Left lung (tissue), 14 donors: ENCODE measurements around the gene LRP10. TPM values are rescaled to one million over a fixed set of nuclear protein-coding genes. Genes with fewer than 3 reads are reported as not detected.
A peak's percentile ranks its signal among the peaks of the same experiment; 100 is the strongest.

Experiments
- ATAC-seq: fragments of 200-7000 bp; cut with Tn5 transposase; one replicate; pipeline ENCODE4 v1.9.1; 2020; ENCODE audit warnings: moderate library complexity
- DNase-seq, 4 donors: peaks; one replicate each; pipeline ENCODE4 v3.0.0-alpha.2; 2013 to 2020
- H3K27ac ChIP-seq, 2 donors: fragments of 200-600 bp; sonication (generic) in 1 of 2; one replicate each; pipeline versions ENCODE4 v1.5.0 to v1.8.0; 2020 to 2021
- H3K27me3 ChIP-seq, 2 donors: fragments of 200-600 bp; sonication (generic) in 1 of 2; one replicate each; pipeline versions ENCODE4 v1.5.0 to v1.8.0; 2020 to 2021
- H3K36me3 ChIP-seq, 2 donors: fragments of 200-600 bp; sonication (generic) in 1 of 2; one replicate each; pipeline versions ENCODE4 v1.5.0 to v1.8.0; 2020 to 2021
- H3K4me1 ChIP-seq, 2 donors: fragments of 200-600 bp; one replicate each; pipeline ENCODE4 v1.8.0; 2021
- H3K4me3 ChIP-seq, 2 donors: fragments of 200-600 bp; sonication (generic) in 1 of 2; one replicate each; pipeline versions ENCODE4 v1.5.0 to v1.8.0; 2020 to 2021; ENCODE audit warnings: mild to moderate bottlenecking in 1 of 2
- H3K9me3 ChIP-seq, 2 donors: fragments of 200-600 bp; sonication (generic) in 1 of 2; one replicate each; pipeline versions ENCODE4 v1.5.0 to v1.8.0; 2020 to 2021
- CTCF ChIP-seq, 2 donors: fragments of 200-600 bp; sonication (generic) in 1 of 2; IDR thresholded peaks; one replicate each; pipeline versions ENCODE4 v1.5.0 to v1.8.0; 2021; ENCODE audit warnings: antibody characterized with exemption in 2 of 2
- intact Hi-C, 2 donors: fragments of 100-400 bp; cut with DNase I; formaldehyde crosslinking; loops; one replicate each; pipeline versions ENCODE4 v1.11.2 to v1.14.2; 2022
- long read RNA-seq, 12 donors: library from polyadenylated mRNA in 2 of 12; unstranded in 2 of 12; transcript quantifications; one replicate each; pipeline ENCODE4 v2.0.0 and lab custom pipeline, GENCODE V29; 2019 to 2026
- polyA plus RNA-seq, 6 donors: library from polyadenylated mRNA; unstranded; fragments of 120-200 nt; gene quantifications; one replicate each; pipeline ENCODE4 v1.2.1, GENCODE V29; 2013; ENCODE audit not compliant: insufficient read length in 6 of 6
- total RNA-seq, 2 donors: library from RNA; stranded (reverse); fragmentation: NEBNext Ultra II Directional; extraction: Animal tissue kit (Norgen Biotek cat#: 25700); gene quantifications; one replicate each; pipeline ENCODE4 v1.2.1, GENCODE V29; 2021
- donor health status: DM: no; HTN: yes; CAD: no.
- donor health status: DM: no; HTN: no; CAD: no.

The LRP10 gene
- total RNA-seq = 100 to 1,000 TPM; 141 to 147 TPM
- 10 to 100 TPM; 49.3 to 60.4 (median 57.7) TPM for polyA plus RNA-seq
- long read RNA-seq, donor 1, full-length matches to known transcripts = 13 of 70 reads
- long read RNA-seq, donor 1, partial matches to known transcripts = 57 of 70 reads
- long read RNA-seq, donor 1, other reads (novel, unspliced or antisense) = 0 of 70 reads
- long read RNA-seq, donor 2, full-length matches to known transcripts = 7 of 36 reads
- long read RNA-seq, donor 2, partial matches to known transcripts = 29 of 36 reads
- long read RNA-seq, donor 2, other reads (novel, unspliced or antisense) = 0 of 36 reads
- long read RNA-seq, donor 3, full-length matches to known transcripts = 9 of 9 reads
- long read RNA-seq, donor 3, partial matches to known transcripts = 0 of 9 reads
- long read RNA-seq, donor 3, other reads (novel, unspliced or antisense) = 0 of 9 reads
- long read RNA-seq, donor 4, full-length matches to known transcripts = 24 of 39 reads
- long read RNA-seq, donor 4, partial matches to known transcripts = 2 of 39 reads
- long read RNA-seq, donor 4, other reads (novel, unspliced or antisense) = 13 of 39 reads
- long read RNA-seq, donor 5, full-length matches to known transcripts = 8 of 25 reads
- long read RNA-seq, donor 5, partial matches to known transcripts = 17 of 25 reads
- long read RNA-seq, donor 5, other reads (novel, unspliced or antisense) = 0 of 25 reads
- long read RNA-seq, donor 6, full-length matches to known transcripts = 8 of 24 reads
- long read RNA-seq, donor 6, partial matches to known transcripts = 16 of 24 reads
- long read RNA-seq, donor 6, other reads (novel, unspliced or antisense) = 0 of 24 reads
- long read RNA-seq, donor 7, full-length matches to known transcripts = 6 of 6 reads
- long read RNA-seq, donor 7, partial matches to known transcripts = 0 of 6 reads
- long read RNA-seq, donor 7, other reads (novel, unspliced or antisense) = 0 of 6 reads
- long read RNA-seq, donor 8, full-length matches to known transcripts = 21 of 47 reads
- long read RNA-seq, donor 8, partial matches to known transcripts = 26 of 47 reads
- long read RNA-seq, donor 8, other reads (novel, unspliced or antisense) = 0 of 47 reads
- long read RNA-seq, donor 9 = 0 reads
- long read RNA-seq, donor 10, full-length matches to known transcripts = 11 of 25 reads
- long read RNA-seq, donor 10, partial matches to known transcripts = 3 of 25 reads
- long read RNA-seq, donor 10, other reads (novel, unspliced or antisense) = 11 of 25 reads
- long read RNA-seq, donor 11, full-length matches to known transcripts = 13 of 13 reads
- long read RNA-seq, donor 11, partial matches to known transcripts = 0 of 13 reads
- long read RNA-seq, donor 11, other reads (novel, unspliced or antisense) = 0 of 13 reads
- long read RNA-seq, donor 12, full-length matches to known transcripts = 12 of 17 reads
- long read RNA-seq, donor 12, partial matches to known transcripts = 5 of 17 reads
- long read RNA-seq, donor 12, other reads (novel, unspliced or antisense) = 0 of 17 reads

GRCh38 chr14:22871224-22872032 lies at the start of gene LRP10:
LRP10 (plus strand) TSS chr14:22871740; CDS start chr14:22872304, 564 bp downstream.
- DNase-seq (peak; percentile 89 to 99 (median 94)), ATAC-seq (peak; percentile 95)
- intact Hi-C loops = no loop called here
- Histone ChIP-seq H3K36me3 (peaks cover 0 to 33% of the 10 kb centered on the region in 2 donors), H3K4me3 (peak within 1 kb of the TSS; percentile 97 to 98), H3K4me1 (peaks cover 8 to 37% of the 10 kb centered on the region in 2 donors), H3K27ac (peak within 1 kb of the TSS; percentile 97 to 100), H3K27me3 (no peaks in the 10 kb centered on the region), H3K9me3 (no peaks in the 10 kb centered on the region)
- TF ChIP-seq CTCF (IDR thresholded peaks at IDR 0.05) = peak in 1 of 2 donors; percentile 11

GRCh38 chr14:22822016-22822570 lies 49.4 kb upstream of the LRP10 start:
- H3K4me3 ChIP-seq = peak overlapping the region; percentile 6 to 51
- no peaks in the 10 kb centered on the region for H3K27me3 ChIP-seq
- H3K36me3 ChIP-seq = no peaks in the 10 kb centered on the region
- no peak for TF ChIP-seq CTCF (IDR thresholded peaks at IDR 0.05)
- H3K27ac ChIP-seq = peak overlapping the region; percentile 33 to 80
- no peaks in the 10 kb centered on the region for H3K9me3 ChIP-seq
- ATAC-seq (no peak), DNase-seq (peak in 1 of 4 donors; percentile 78)
- intact Hi-C loops = loop anchor here in 1 of 2 donors (5.0 kb wide), 1 partner anchor 35 kb away; no protein-coding TSS in a partner anchor
- H3K4me1 ChIP-seq = peaks cover 15 to 65% of the 10 kb centered on the region in 2 donors

GRCh38 chr14:22822571-22823098 lies 48.9 kb upstream of the LRP10 start:
- Histone ChIP-seq H3K4me3 (peak overlapping the region; percentile 6 to 51), H3K9me3 (no peaks in the 10 kb centered on the region), H3K27ac (peak overlapping the region; percentile 33 to 80), H3K4me1 (peaks cover 15 to 60% of the 10 kb centered on the region in 2 donors), H3K27me3 (no peaks in the 10 kb centered on the region), H3K36me3 (no peaks in the 10 kb centered on the region)
- peak; percentile 81 to 93 (median 88) for DNase-seq
- intact Hi-C loops = loop anchor here in 1 of 2 donors (5.0 kb wide), 1 partner anchor 35 kb away; no protein-coding TSS in a partner anchor
- peak; percentile 75 for ATAC-seq
- TF ChIP-seq CTCF (IDR thresholded peaks at IDR 0.05) = peak; percentile 73 to 86
